WTC11 (cell line): ENCODE data around the gene NOC2L. TPM values are rescaled to one million over a fixed set of nuclear protein-coding genes. Genes with fewer than 3 reads are reported as not detected.

ENCODE experiments used
- ATAC-seq: fragments of 200-7000 bp; cut with Tn5 transposase; 2 replicates; pipeline ENCODE4 v1.10.0; 2021; ENCODE audit warnings: mild to moderate bottlenecking, moderate library complexity
- CTCF ChIA-PET: fragments of 300-600 bp; sonication (Branson Sonifier 250); formaldehyde crosslinking; loops from one replicate; lab custom pipeline; 2021; ENCODE audit warnings: antibody characterized with exemption; lab: Charles Lee
- POLR2A ChIA-PET: fragments of 350-600 bp; sonication (Branson Sonifier 250); formaldehyde crosslinking; loops from one replicate; lab custom pipeline; 2021; ENCODE audit warnings: antibody characterized with exemption; lab: Charles Lee
- DNase-seq: peaks from one replicate; pipeline ENCODE4 v3.0.0; 2021; ENCODE audit warnings: low spot score
- H3K27ac Mint-ChIP-seq: 2 replicates; pipeline ENCODE4 v1.8.0; 2021; ENCODE audit warnings: mixed read lengths
- H3K27me3 Mint-ChIP-seq: 2 replicates; pipeline ENCODE4 v1.8.0; 2021; ENCODE audit warnings: low read depth, mild to moderate bottlenecking, moderate library complexity, mixed read lengths
- H3K36me3 Mint-ChIP-seq: 2 replicates; pipeline ENCODE4 v1.8.0; 2021; ENCODE audit warnings: mixed read lengths
- H3K4me1 Mint-ChIP-seq: 2 replicates; pipeline ENCODE4 v1.8.0; 2022; ENCODE audit warnings: mixed read lengths
- H3K4me3 Mint-ChIP-seq: 2 replicates; pipeline ENCODE4 v1.8.0; 2021; ENCODE audit warnings: mild to moderate bottlenecking, moderate library complexity, mixed read lengths
- H3K9me3 Mint-ChIP-seq: 2 replicates; pipeline ENCODE4 v1.8.0; 2021; ENCODE audit warnings: mixed read lengths
- ERG ChIP-seq: fragments of 250-450 bp; sonication (Bioruptor Pico); IDR thresholded peaks from 2 replicates; pipeline ENCODE4 v1.8.0; 2021; ENCODE audit warnings: mild to moderate bottlenecking
- ESRRA ChIP-seq: sonication (generic); formaldehyde crosslinking; IDR thresholded peaks from 2 replicates; pipeline ENCODE4 v1.8.1; 2022; ENCODE audit warnings: mild to moderate bottlenecking, missing genetic modification reagents, borderline replicate concordance
- FOXP1 ChIP-seq: sonication (generic); formaldehyde crosslinking; IDR thresholded peaks from 2 replicates; pipeline ENCODE4 v1.8.0; 2022; ENCODE audit warnings: missing genetic modification reagents, mild to moderate bottlenecking, moderate library complexity, borderline replicate concordance
- IRF1 ChIP-seq: sonication (generic); formaldehyde crosslinking; IDR thresholded peaks from 2 replicates; pipeline ENCODE4 v1.8.0; 2023; ENCODE audit warnings: missing genetic modification reagents
- NFE2L1 ChIP-seq: sonication (generic); formaldehyde crosslinking; IDR thresholded peaks from 2 replicates; pipeline ENCODE4 v1.8.1; 2023; ENCODE audit warnings: missing genetic modification reagents
- NR1H2 ChIP-seq: sonication (generic); formaldehyde crosslinking; IDR thresholded peaks from 2 replicates; pipeline ENCODE4 v1.9.0; 2021; ENCODE audit warnings: mild to moderate bottlenecking, moderate library complexity, missing genetic modification reagents
- NR2C2 ChIP-seq: sonication (generic); formaldehyde crosslinking; IDR thresholded peaks from 2 replicates; pipeline ENCODE4 v1.8.0; 2022; ENCODE audit warnings: mild to moderate bottlenecking, missing genetic modification reagents
- RELA ChIP-seq: sonication (generic); formaldehyde crosslinking; IDR thresholded peaks from 2 replicates; pipeline ENCODE4 v1.8.1; 2022; ENCODE audit warnings: missing genetic modification reagents, mild to moderate bottlenecking, borderline replicate concordance
- SMAD3 ChIP-seq: sonication (generic); formaldehyde crosslinking; IDR thresholded peaks from 2 replicates; pipeline ENCODE4 v1.8.0; 2022; ENCODE audit warnings: missing genetic modification reagents, mild to moderate bottlenecking, borderline replicate concordance
- SOX15 ChIP-seq: fragments of 250-450 bp; sonication (Bioruptor Pico); IDR thresholded peaks from 2 replicates; pipeline ENCODE4 v1.9.0; 2021; ENCODE audit warnings: mild to moderate bottlenecking
- SP1 ChIP-seq: sonication (generic); formaldehyde crosslinking; conservative IDR thresholded peaks from 2 replicates; pipeline ENCODE4 v1.8.1; 2022; ENCODE audit warnings: missing genetic modification reagents
- TCF7 ChIP-seq: sonication (generic); formaldehyde crosslinking; IDR thresholded peaks from 2 replicates; pipeline ENCODE4 v1.8.0; 2022; ENCODE audit warnings: mild to moderate bottlenecking, low read depth, missing genetic modification reagents, moderate library complexity
- TP53 ChIP-seq: sonication (generic); formaldehyde crosslinking; IDR thresholded peaks from 2 replicates; pipeline ENCODE4 v1.8.1; 2023; ENCODE audit warnings: mild to moderate bottlenecking, missing genetic modification reagents
- ZNF263 ChIP-seq: sonication (generic); formaldehyde crosslinking; IDR thresholded peaks from 2 replicates; pipeline ENCODE4 v1.8.1; 2022; ENCODE audit warnings: low read depth, mild to moderate bottlenecking, moderate library complexity, missing genetic modification reagents
- ZNF396 ChIP-seq: fragments of 250-450 bp; sonication (Bioruptor Pico); IDR thresholded peaks from 2 replicates; pipeline ENCODE4 v1.8.0; 2021; ENCODE audit warnings: mild to moderate bottlenecking, moderate library complexity, borderline replicate concordance
- ZNF423 ChIP-seq: fragments of 250-450 bp; sonication (Bioruptor Pico); IDR thresholded peaks from 2 replicates; pipeline ENCODE4 v2.1.2; 2022; ENCODE audit warnings: mild to moderate bottlenecking, moderate library complexity
- ZNF512 ChIP-seq: sonication (generic); formaldehyde crosslinking; IDR thresholded peaks from 2 replicates; pipeline ENCODE4 v1.8.1; 2022; ENCODE audit warnings: missing genetic modification reagents, borderline replicate concordance
- ZNF671 ChIP-seq: fragments of 250-450 bp; sonication (Bioruptor Pico); IDR thresholded peaks from 2 replicates; pipeline ENCODE4 v1.8.0; 2021; ENCODE audit warnings: mild to moderate bottlenecking
- total RNA-seq: library from RNA; stranded (reverse); gene quantifications from 3 replicates; pipeline ENCODE4 v1.2.3, GENCODE V29; 2021
- TF ChIP-seq, protein P1 (sequence below): sonication (generic); formaldehyde crosslinking; IDR thresholded peaks from 2 replicates; pipeline ENCODE4 v1.8.1; 2023; ENCODE audit warnings: mild to moderate bottlenecking, missing genetic modification reagents, moderate library complexity
- TF ChIP-seq, protein P2 (sequence below): fragments of 250-450 bp; sonication (Bioruptor Pico); IDR thresholded peaks from 2 replicates; pipeline ENCODE4 v1.9.0; 2021; ENCODE audit warnings: mild to moderate bottlenecking
- TF ChIP-seq, protein P3 (sequence below): sonication (generic); formaldehyde crosslinking; IDR thresholded peaks from 2 replicates; pipeline ENCODE4 v1.8.1; 2022; ENCODE audit warnings: mild to moderate bottlenecking, missing genetic modification reagents, moderate library complexity, borderline replicate concordance

The NOC2L gene
- total RNA-seq, 1 experiment from 2014 or later: 182 TPM

GRCh38 chr1:969260-969855, 10.3 kb upstream of the NOC2L start:
- DNase-seq (no peak), ATAC-seq (no peak)
- H3K9me3 Mint-ChIP-seq: no peaks in the 10 kb centered on the region; the same call in 1 of the 2 replicates
- peaks cover 40% of the 10 kb centered on the region for H3K27me3 Mint-ChIP-seq
- no peaks in the 10 kb centered on the region for H3K4me1 Mint-ChIP-seq
- H3K27ac Mint-ChIP-seq: no peak overlapping the region
- H3K36me3 Mint-ChIP-seq: no peaks in the 10 kb centered on the region
- CTCF ChIA-PET: interaction anchor here (0.6 to 2.9 kb wide), 3 partner anchors 26 to 94 kb away, joined by 3 to 15 read pairs (median 4); no protein-coding TSS in a partner anchor
- POLR2A ChIA-PET: no interaction called here
- TF ChIP-seq, protein P1, sequence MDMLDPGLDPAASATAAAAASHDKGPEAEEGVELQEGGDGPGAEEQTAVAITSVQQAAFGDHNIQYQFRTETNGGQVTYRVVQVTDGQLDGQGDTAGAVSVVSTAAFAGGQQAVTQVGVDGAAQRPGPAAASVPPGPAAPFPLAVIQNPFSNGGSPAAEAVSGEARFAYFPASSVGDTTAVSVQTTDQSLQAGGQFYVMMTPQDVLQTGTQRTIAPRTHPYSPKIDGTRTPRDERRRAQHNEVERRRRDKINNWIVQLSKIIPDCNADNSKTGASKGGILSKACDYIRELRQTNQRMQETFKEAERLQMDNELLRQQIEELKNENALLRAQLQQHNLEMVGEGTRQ (CRISPR knock-in tag): no peak
- TF ChIP-seq SP1 (no peak), NR1H2 (CRISPR knock-in tag) (no peak), NFE2L1 (CRISPR knock-in tag) (no peak)
- H3K4me3 Mint-ChIP-seq: no peak overlapping the region; the same call in 1 of the 2 replicates

DNA sequence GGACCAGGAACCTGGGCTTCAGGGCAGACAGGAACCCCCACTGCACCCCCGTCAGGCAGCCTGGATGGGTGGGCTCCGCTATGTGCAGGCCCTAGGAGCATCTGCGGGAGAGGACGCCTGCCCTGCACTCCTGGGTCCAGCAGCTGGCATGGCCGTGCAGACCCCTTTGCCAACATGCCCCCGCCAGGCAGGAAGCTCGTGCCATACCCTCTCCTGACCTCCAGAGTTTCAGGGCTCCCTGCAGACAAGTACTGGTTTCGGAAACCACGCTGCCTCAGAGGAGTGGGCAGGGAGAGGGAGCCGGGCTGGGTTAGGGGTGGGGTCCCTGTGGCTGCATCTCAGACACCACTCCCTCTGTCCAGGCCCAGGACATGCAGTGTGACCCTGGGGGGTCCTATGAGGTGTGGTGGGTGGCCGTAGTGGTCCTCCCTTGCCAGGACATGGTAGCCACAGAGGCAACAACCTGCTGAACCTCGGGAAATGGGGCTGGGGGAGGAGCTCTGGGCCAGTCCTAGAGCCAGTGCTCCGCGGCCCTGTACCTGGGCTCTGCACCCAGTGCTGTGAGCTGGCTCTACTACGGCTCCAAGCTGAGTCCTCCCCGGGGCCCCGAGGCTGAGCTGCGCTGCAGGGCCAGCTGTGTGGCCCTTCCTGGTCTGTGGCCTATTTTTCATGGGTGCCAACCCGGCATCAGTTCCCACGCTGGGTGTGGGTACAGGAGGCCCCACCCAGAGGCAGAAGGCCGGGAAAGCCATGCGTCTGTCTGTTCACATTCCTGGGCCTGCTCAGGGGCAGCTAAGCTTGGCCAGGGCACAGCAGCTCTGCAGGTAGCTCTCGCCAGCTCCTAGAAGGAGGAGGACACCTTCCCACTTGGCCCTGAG, 8.6 kb upstream of the NOC2L start:
- Mint-ChIP-seq H3K4me3 (no peak overlapping the region), H3K27ac (no peak overlapping the region), H3K27me3 (peaks cover 40% of the 10 kb centered on the region), H3K9me3 (no peaks in the 10 kb centered on the region; the same call in 1 of the 2 replicates), H3K36me3 (0 out of 2 replicates have a peak, but pooled peaks cover 2% of the 10 kb centered on the region), H3K4me1 (no peaks in the 10 kb centered on the region)
- TF ChIP-seq NR1H2 (CRISPR knock-in tag): no peak
- TF ChIP-seq, protein P2, sequence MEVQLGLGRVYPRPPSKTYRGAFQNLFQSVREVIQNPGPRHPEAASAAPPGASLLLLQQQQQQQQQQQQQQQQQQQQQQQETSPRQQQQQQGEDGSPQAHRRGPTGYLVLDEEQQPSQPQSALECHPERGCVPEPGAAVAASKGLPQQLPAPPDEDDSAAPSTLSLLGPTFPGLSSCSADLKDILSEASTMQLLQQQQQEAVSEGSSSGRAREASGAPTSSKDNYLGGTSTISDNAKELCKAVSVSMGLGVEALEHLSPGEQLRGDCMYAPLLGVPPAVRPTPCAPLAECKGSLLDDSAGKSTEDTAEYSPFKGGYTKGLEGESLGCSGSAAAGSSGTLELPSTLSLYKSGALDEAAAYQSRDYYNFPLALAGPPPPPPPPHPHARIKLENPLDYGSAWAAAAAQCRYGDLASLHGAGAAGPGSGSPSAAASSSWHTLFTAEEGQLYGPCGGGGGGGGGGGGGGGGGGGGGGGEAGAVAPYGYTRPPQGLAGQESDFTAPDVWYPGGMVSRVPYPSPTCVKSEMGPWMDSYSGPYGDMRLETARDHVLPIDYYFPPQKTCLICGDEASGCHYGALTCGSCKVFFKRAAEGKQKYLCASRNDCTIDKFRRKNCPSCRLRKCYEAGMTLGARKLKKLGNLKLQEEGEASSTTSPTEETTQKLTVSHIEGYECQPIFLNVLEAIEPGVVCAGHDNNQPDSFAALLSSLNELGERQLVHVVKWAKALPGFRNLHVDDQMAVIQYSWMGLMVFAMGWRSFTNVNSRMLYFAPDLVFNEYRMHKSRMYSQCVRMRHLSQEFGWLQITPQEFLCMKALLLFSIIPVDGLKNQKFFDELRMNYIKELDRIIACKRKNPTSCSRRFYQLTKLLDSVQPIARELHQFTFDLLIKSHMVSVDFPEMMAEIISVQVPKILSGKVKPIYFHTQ (CRISPR knock-in tag): no peak
- TF ChIP-seq ESRRA: no peak
- no peak for TF ChIP-seq ZNF263
- no peak for TF ChIP-seq ZNF671 (CRISPR knock-in tag)
- TF ChIP-seq TCF7: no peak
- no peak for TF ChIP-seq SOX15 (CRISPR knock-in tag)
- no peak for TF ChIP-seq NR2C2 (CRISPR knock-in tag)
- TF ChIP-seq ZNF396 (CRISPR knock-in tag): no peak
- no peak for TF ChIP-seq ERG
- no peak for TF ChIP-seq TP53
- TF ChIP-seq SMAD3 (CRISPR knock-in tag): no peak
- no peak for TF ChIP-seq RELA
- no peak for TF ChIP-seq FOXP1 (CRISPR knock-in tag)
- TF ChIP-seq, protein P3, sequence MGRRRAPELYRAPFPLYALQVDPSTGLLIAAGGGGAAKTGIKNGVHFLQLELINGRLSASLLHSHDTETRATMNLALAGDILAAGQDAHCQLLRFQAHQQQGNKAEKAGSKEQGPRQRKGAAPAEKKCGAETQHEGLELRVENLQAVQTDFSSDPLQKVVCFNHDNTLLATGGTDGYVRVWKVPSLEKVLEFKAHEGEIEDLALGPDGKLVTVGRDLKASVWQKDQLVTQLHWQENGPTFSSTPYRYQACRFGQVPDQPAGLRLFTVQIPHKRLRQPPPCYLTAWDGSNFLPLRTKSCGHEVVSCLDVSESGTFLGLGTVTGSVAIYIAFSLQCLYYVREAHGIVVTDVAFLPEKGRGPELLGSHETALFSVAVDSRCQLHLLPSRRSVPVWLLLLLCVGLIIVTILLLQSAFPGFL (CRISPR knock-in tag): no peak
- TF ChIP-seq ZNF512 (CRISPR knock-in tag): no peak
- no peak for TF ChIP-seq ZNF423
- TF ChIP-seq IRF1 (CRISPR knock-in tag): no peak
- POLR2A ChIA-PET: interaction anchor here (0.7 to 1.2 kb wide), 2 partner anchors 72 to 94 kb away, joined by 3 to 4 read pairs; no protein-coding TSS in a partner anchor
- DNase-seq: no peak
- CTCF ChIA-PET: interaction anchor here (0.8 to 2.3 kb wide), 10 partner anchors 8 to 324 kb away, joined by 3 to 21 read pairs (median 5); no protein-coding TSS in a partner anchor
- ATAC-seq: no peak
